Upper lobe of left lung (tissue), 6 donors: ENCODE data around the gene TNS3. TPM values are rescaled to one million over a fixed set of nuclear protein-coding genes. Genes with fewer than 3 reads are reported as not detected.

Experiments
- ATAC-seq, 2 donors: fragments of 200-7000 bp; cut with Tn5 transposase; one replicate each; pipeline ENCODE4 v1.9.1; 2022; ENCODE audit warnings: mild to moderate bottlenecking in 2 of 2, moderate library complexity in 2 of 2; ENCODE audit not compliant: low FRiP score in 2 of 2
- DNase-seq, 2 donors: peaks; one replicate each; pipeline ENCODE4 v3.0.0-alpha.2; 2019 to 2020
- H3K27ac ChIP-seq, 4 donors: fragments of 200-600 bp; sonication (generic); one replicate each; pipeline ENCODE4 v1.5.1; 2016 to 2019
- H3K27me3 ChIP-seq, 4 donors: fragments of 200-600 bp; sonication (generic); one replicate each; pipeline ENCODE4 v1.5.1; 2017 to 2019
- H3K36me3 ChIP-seq, 4 donors: fragments of 200-600 bp; sonication (generic); one replicate each; pipeline ENCODE4 v1.5.1; 2016 to 2019
- H3K4me1 ChIP-seq, 4 donors: fragments of 200-600 bp; sonication (generic); one replicate each; pipeline ENCODE4 v1.5.1; 2018 to 2019
- H3K4me3 ChIP-seq, 4 donors: fragments of 200-600 bp; sonication (generic); one replicate each; pipeline ENCODE4 v1.5.1; 2017 to 2019; ENCODE audit warnings: mild to moderate bottlenecking in 2 of 4, moderate library complexity in 1 of 4
- H3K9me3 ChIP-seq, 4 donors: fragments of 200-600 bp; sonication (generic); one replicate each; pipeline ENCODE4 v1.5.1; 2018 to 2019
- CTCF ChIP-seq, 6 experiments: fragments of 450-650 bp in 4 of 6; fragments of 200-600 bp in 2 of 6; sonication (generic) in 2 of 6; IDR thresholded peaks; one replicate each; pipeline ENCODE4 v1.5.1; 2016 to 2019; ENCODE audit warnings: antibody characterized with exemption in 6 of 6
- EP300 ChIP-seq, 4 donors: sonication (generic); formaldehyde crosslinking; IDR thresholded peaks; one replicate each; pipeline ENCODE4 v1.5.1; 2017; ENCODE audit warnings: antibody characterized with exemption in 4 of 4, control low read depth in 2 of 4
- POLR2A ChIP-seq, 4 donors: fragments of 450-650 bp; IDR thresholded peaks; one replicate each; pipeline ENCODE4 v1.5.1; 2016 to 2017; ENCODE audit warnings: antibody characterized with exemption in 4 of 4, mild to moderate bottlenecking in 2 of 4
- POLR2AphosphoS5 ChIP-seq, 2 donors: sonication (generic); formaldehyde crosslinking; IDR thresholded peaks; one replicate each; pipeline ENCODE4 v1.5.1; 2017; ENCODE audit warnings: antibody characterized with exemption in 2 of 2
- WGBS, 2 donors: methylation state at CpG; one replicate each; pipeline ENCODE4 v1.1.5; 2017 to 2018; 5-methylcytosine and 5-hydroxymethylcytosine counted together
- total RNA-seq, 6 donors: library from RNA; depleted of rRNA in 4 of 6; stranded (reverse); fragments of >200 nt in 4 of 6; gene quantifications; one replicate each; pipeline versions ENCODE4 v1.1.0 to v1.2.1, GENCODE V29; 2016 to 2021
- donor health status: DM: no; HTN: no; CAD: no; lungs with moderate emphysema.
- donor health status: DM: no; HTN: yes; CAD: no; lungs with severe emphysema.

TNS3 gene
- total RNA-seq, 6 donors from 2014 or later: 90.6 to 266 (median 143) TPM

DNA sequence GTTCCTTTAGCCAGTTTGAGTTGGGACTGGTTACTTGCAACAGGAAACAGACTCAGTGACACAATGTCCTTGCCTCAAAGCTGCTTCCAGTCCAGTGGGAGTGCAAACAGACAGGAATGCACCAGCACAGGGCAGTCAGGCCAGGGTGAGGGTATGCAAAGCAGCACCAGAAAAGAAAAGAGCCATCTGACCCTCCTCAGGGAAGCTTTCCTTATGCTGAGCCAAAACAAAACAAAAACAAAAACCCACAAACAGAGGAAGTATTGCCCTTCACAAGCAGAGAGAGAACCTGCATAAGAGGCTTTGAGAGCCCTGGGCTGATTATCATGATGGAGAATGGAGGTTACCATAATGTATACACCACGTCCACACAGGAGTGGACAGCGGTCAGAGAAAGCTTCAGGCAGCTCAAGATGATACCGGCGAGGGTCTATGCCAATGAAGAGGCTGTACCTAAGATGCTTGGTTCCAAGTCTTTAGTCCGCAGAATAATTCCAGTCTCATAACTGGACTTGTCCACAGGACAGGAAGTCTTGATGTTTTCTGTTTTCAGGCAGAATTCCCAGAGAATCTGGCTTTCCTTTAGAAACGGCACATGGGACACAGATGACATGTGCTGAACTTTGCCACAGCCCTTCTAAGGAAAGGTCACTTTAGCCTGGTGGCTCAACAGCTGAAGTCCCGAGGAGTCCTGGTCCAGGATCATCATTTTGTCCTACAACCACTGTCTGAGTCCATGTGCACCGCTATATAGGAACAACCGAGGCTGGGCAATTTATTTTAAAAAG is 263.3 kb downstream of the TNS3 start:
- Histone ChIP-seq H3K27me3 (no peaks in the 10 kb centered on the region), H3K36me3 (peaks cover 3 to 29% (median 9%) of the 10 kb centered on the region in 4 donors), H3K9me3 (no peaks in the 10 kb centered on the region), H3K27ac (peak overlapping the region in 3 of 4 donors; percentile 0 to 62 (median 58)), H3K4me1 (peaks cover 0 to 24% (median 20%) of the 10 kb centered on the region in 4 donors), H3K4me3 (no peak overlapping the region)
- DNase-seq (no peak), ATAC-seq (no peak)
- peak in 1 of 2 donors; percentile 5 for TF ChIP-seq POLR2AphosphoS5 (IDR thresholded peaks at IDR 0.05)
- TF ChIP-seq EP300 (IDR thresholded peaks at IDR 0.05): no peak
- WGBS, 2 donors: 81 to 85% methylated on average over 9 of the region's 9 CpGs

GRCh38 chr7:47317487-47317886 is 264.4 kb downstream of the TNS3 start:
- ATAC-seq (no peak), DNase-seq (no peak)
- H3K36me3 ChIP-seq: peaks cover 3 to 31% (median 9%) of the 10 kb centered on the region in 4 donors
- peaks cover 0 to 24% (median 20%) of the 10 kb centered on the region in 4 donors for H3K4me1 ChIP-seq
- H3K27me3 ChIP-seq: no peaks in the 10 kb centered on the region
- no peaks in the 10 kb centered on the region for H3K9me3 ChIP-seq
- TF ChIP-seq POLR2AphosphoS5 (IDR thresholded peaks at IDR 0.05) (no peak), POLR2A (IDR thresholded peaks at IDR 0.05) (no peak), CTCF (IDR thresholded peaks at IDR 0.05) (no peak), EP300 (IDR thresholded peaks at IDR 0.05) (no peak)
- H3K27ac ChIP-seq: peak overlapping the region in 2 of 4 donors; percentile 62
- WGBS, 2 donors: 61 to 70% methylated on average over 2 of the region's 2 CpGs
- H3K4me3 ChIP-seq: no peak overlapping the region

GRCh38 chr7:47314728-47315607 is 266.9 kb downstream of the TNS3 start:
- peaks cover 0 to 24% (median 20%) of the 10 kb centered on the region in 4 donors for H3K4me1 ChIP-seq
- peaks cover 0 to 16% (median 2%) of the 10 kb centered on the region in 4 donors for H3K36me3 ChIP-seq
- peak; percentile 29 to 44 for ATAC-seq
- no peak overlapping the region for H3K4me3 ChIP-seq
- WGBS, 2 donors: 53 to 63% methylated on average over 29 of the region's 29 CpGs
- H3K9me3 ChIP-seq: no peaks in the 10 kb centered on the region
- peak in 1 of 2 donors; percentile 74 for DNase-seq
- H3K27me3 ChIP-seq: no peaks in the 10 kb centered on the region
- TF ChIP-seq CTCF (IDR thresholded peaks at IDR 0.05): no peak
- TF ChIP-seq EP300 (IDR thresholded peaks at IDR 0.05): peak in 1 of 4 donors; percentile 18
- TF ChIP-seq POLR2A (IDR thresholded peaks at IDR 0.05): no peak
- TF ChIP-seq POLR2AphosphoS5 (IDR thresholded peaks at IDR 0.05): peak; percentile 46 to 52
- H3K27ac ChIP-seq: peak overlapping the region; percentile 23 to 62 (median 60)

- DNase-seq (no peak), ATAC-seq (no peak)
- Histone ChIP-seq H3K27me3 (no peaks in the 10 kb centered on the region), H3K9me3 (no peaks in the 10 kb centered on the region), H3K4me3 (no peak overlapping the region), H3K4me1 (peaks cover 0 to 26% (median 20%) of the 10 kb centered on the region in 4 donors), H3K36me3 (peaks cover 0 to 13% (median under 1%) of the 10 kb centered on the region in 4 donors), H3K27ac (peak overlapping the region in 3 of 4 donors; percentile 23 to 62 (median 57))
- TF ChIP-seq EP300 (IDR thresholded peaks at IDR 0.05): no peak
- no peak for TF ChIP-seq POLR2A (IDR thresholded peaks at IDR 0.05)
- no peak for TF ChIP-seq CTCF (IDR thresholded peaks at IDR 0.05)
- TF ChIP-seq POLR2AphosphoS5 (IDR thresholded peaks at IDR 0.05): no peak
- WGBS, 2 donors: 74 to 78% methylated on average over 7 to 8 of the region's 8 CpGs
These were observed 267.7 kb downstream of the TNS3 start for GRCh38 chr7:47314248-47314647.

GRCh38 chr7:47313564-47313963 is 268.3 kb downstream of the TNS3 start:
- Histone ChIP-seq H3K9me3 (no peaks in the 10 kb centered on the region), H3K27ac (peak overlapping the region in 2 of 4 donors; percentile 40 to 62), H3K36me3 (peaks cover 0 to 10% (median 0%) of the 10 kb centered on the region in 4 donors), H3K4me1 (peaks cover 0 to 26% (median 20%) of the 10 kb centered on the region in 4 donors), H3K4me3 (no peak overlapping the region), H3K27me3 (no peaks in the 10 kb centered on the region)
- DNase-seq (no peak), ATAC-seq (no peak)
- WGBS, 2 donors: 58 to 65% methylated on average over 2 to 4 of the region's 4 CpGs
- no peak for TF ChIP-seq POLR2A (IDR thresholded peaks at IDR 0.05)
- no peak for TF ChIP-seq POLR2AphosphoS5 (IDR thresholded peaks at IDR 0.05)
- TF ChIP-seq EP300 (IDR thresholded peaks at IDR 0.05): no peak
- TF ChIP-seq CTCF (IDR thresholded peaks at IDR 0.05): no peak
